Measurements from ENCODE around the gene C14orf180.

C14orf180 gene

GRCh38 chr14:104579507-104579906 lies at the start of gene C14orf180:
C14orf180 (plus strand) TSS chr14:104579764; CDS start chr14:104586431, 6,667 bp downstream.
- Histone ChIP-seq H3K27ac (ENCODE audit: low read depth in 2 of 2, low read length in 2 of 2) (no peak within 1 kb of the TSS), H3K4me3 (ENCODE audit: low read length in 2 of 2) (no peak within 1 kb of the TSS), H3K36me3 (ENCODE audit: control insufficient read depth in 2 of 2, insufficient read depth in 2 of 2, low read length in 2 of 2) (no peaks in the 10 kb centered on the region), H3K9ac (ENCODE audit: low read depth in 1 of 2, low read length in 2 of 2) (no peak within 1 kb of the TSS), H3K27me3 (ENCODE audit: control insufficient read depth in 2 of 2, insufficient read depth in 2 of 2, low read length in 2 of 2) (peaks cover 0 to 5% of the 10 kb centered on the region in 2 donors), H3K9me3 (ENCODE audit: control insufficient read depth in 2 of 2, low read length in 2 of 2) (no peaks in the 10 kb centered on the region), H3K4me1 (ENCODE audit: control insufficient read depth in 2 of 2, insufficient read depth in 2 of 2, low read length in 2 of 2) (peaks cover 19 to 21% of the 10 kb centered on the region in 2 donors)

DNA sequence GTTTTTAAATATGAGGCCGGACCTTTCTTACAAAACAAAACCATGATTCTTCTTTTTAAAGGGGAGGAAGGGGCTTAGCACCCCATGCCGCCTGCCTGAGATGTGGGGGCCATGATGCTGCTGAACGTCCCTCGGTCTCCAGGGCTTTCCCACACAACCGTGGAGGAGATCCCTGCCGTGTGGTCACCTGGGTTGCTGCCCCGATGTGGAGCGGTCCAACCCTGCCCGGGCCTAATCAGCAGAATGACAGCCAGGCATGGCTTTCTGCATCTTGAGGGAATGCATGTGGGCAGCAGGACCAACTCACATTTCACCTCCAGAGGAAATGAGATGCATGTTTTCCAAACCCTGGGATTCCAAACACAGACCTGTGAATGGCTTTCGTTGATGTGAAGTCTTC lies 48.9 kb upstream of the C14orf180 start:
- H3K36me3 ChIP-seq (ENCODE audit: control insufficient read depth in 2 of 2, insufficient read depth in 2 of 2, low read length in 2 of 2): no peaks in the 10 kb centered on the region
- no peak overlapping the region for H3K9ac ChIP-seq (ENCODE audit: low read depth in 1 of 2, low read length in 2 of 2)
- no peaks in the 10 kb centered on the region for H3K4me1 ChIP-seq (ENCODE audit: control insufficient read depth in 2 of 2, insufficient read depth in 2 of 2, low read length in 2 of 2)
- no peak overlapping the region for H3K27ac ChIP-seq (ENCODE audit: low read depth in 2 of 2, low read length in 2 of 2)
- H3K27me3 ChIP-seq (ENCODE audit: control insufficient read depth in 2 of 2, insufficient read depth in 2 of 2, low read length in 2 of 2): no peaks in the 10 kb centered on the region
- H3K9me3 ChIP-seq (ENCODE audit: control insufficient read depth in 2 of 2, low read length in 2 of 2): no peaks in the 10 kb centered on the region
- H3K4me3 ChIP-seq (ENCODE audit: low read length in 2 of 2): no peak overlapping the region

GRCh38 chr14:104531421-104532190 lies 48.0 kb upstream of the C14orf180 start:
- H3K4me1 ChIP-seq (ENCODE audit: control insufficient read depth in 2 of 2, insufficient read depth in 2 of 2, low read length in 2 of 2): no peaks in the 10 kb centered on the region

DNA sequence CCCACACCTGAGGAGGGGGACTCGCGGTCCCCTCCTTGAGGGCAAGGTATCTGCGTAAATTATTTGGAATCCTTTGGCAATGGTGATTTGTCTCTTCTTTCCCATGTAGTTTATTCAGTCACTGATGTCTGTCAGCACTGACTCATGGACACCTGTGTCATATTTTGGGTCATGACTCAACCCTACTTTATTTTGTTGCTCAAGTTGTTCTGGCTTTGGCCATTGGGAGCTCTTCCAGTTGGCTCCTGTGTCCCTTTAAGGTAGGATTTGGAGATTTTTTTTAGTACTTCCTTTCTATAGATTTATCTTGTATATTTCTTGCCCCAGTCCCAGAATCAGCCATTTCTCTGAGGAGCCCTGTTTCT lies 47.4 kb upstream of the C14orf180 start:
- no peaks in the 10 kb centered on the region for H3K9me3 ChIP-seq (ENCODE audit: control insufficient read depth in 2 of 2, low read length in 2 of 2)
- H3K27me3 ChIP-seq (ENCODE audit: control insufficient read depth in 2 of 2, insufficient read depth in 2 of 2, low read length in 2 of 2): no peaks in the 10 kb centered on the region
- H3K4me3 ChIP-seq (ENCODE audit: low read length in 2 of 2): no peak overlapping the region
- no peak overlapping the region for H3K27ac ChIP-seq (ENCODE audit: low read depth in 2 of 2, low read length in 2 of 2)
- H3K36me3 ChIP-seq (ENCODE audit: control insufficient read depth in 2 of 2, insufficient read depth in 2 of 2, low read length in 2 of 2): no peaks in the 10 kb centered on the region
- no peak overlapping the region for H3K9ac ChIP-seq (ENCODE audit: low read depth in 1 of 2, low read length in 2 of 2)
- H3K4me1 ChIP-seq (ENCODE audit: control insufficient read depth in 2 of 2, insufficient read depth in 2 of 2, low read length in 2 of 2): no peaks in the 10 kb centered on the region

More at GRCh38 chr14:104531421-104532190, 48.0 kb upstream of the C14orf180 start:
- H3K36me3 ChIP-seq (ENCODE audit: control insufficient read depth in 2 of 2, insufficient read depth in 2 of 2, low read length in 2 of 2): no peaks in the 10 kb centered on the region
- no peaks in the 10 kb centered on the region for H3K9me3 ChIP-seq (ENCODE audit: control insufficient read depth in 2 of 2, low read length in 2 of 2)
- H3K9ac ChIP-seq (ENCODE audit: low read depth in 1 of 2, low read length in 2 of 2): no peak overlapping the region
- no peak overlapping the region for H3K4me3 ChIP-seq (ENCODE audit: low read length in 2 of 2)
- no peak overlapping the region for H3K27ac ChIP-seq (ENCODE audit: low read depth in 2 of 2, low read length in 2 of 2)
- H3K27me3 ChIP-seq (ENCODE audit: control insufficient read depth in 2 of 2, insufficient read depth in 2 of 2, low read length in 2 of 2): no peaks in the 10 kb centered on the region

GRCh38 chr14:104534036-104534435 lies 45.5 kb upstream of the C14orf180 start:
- no peak overlapping the region for H3K4me3 ChIP-seq (ENCODE audit: low read length in 2 of 2)
- no peak overlapping the region for H3K27ac ChIP-seq (ENCODE audit: low read depth in 2 of 2, low read length in 2 of 2)
- H3K27me3 ChIP-seq (ENCODE audit: control insufficient read depth in 2 of 2, insufficient read depth in 2 of 2, low read length in 2 of 2): no peaks in the 10 kb centered on the region
- H3K36me3 ChIP-seq (ENCODE audit: control insufficient read depth in 2 of 2, insufficient read depth in 2 of 2, low read length in 2 of 2): no peaks in the 10 kb centered on the region
- no peaks in the 10 kb centered on the region for H3K4me1 ChIP-seq (ENCODE audit: control insufficient read depth in 2 of 2, insufficient read depth in 2 of 2, low read length in 2 of 2)
- no peak overlapping the region for H3K9ac ChIP-seq (ENCODE audit: low read depth in 1 of 2, low read length in 2 of 2)
- H3K9me3 ChIP-seq (ENCODE audit: control insufficient read depth in 2 of 2, low read length in 2 of 2): no peaks in the 10 kb centered on the region

DNA sequence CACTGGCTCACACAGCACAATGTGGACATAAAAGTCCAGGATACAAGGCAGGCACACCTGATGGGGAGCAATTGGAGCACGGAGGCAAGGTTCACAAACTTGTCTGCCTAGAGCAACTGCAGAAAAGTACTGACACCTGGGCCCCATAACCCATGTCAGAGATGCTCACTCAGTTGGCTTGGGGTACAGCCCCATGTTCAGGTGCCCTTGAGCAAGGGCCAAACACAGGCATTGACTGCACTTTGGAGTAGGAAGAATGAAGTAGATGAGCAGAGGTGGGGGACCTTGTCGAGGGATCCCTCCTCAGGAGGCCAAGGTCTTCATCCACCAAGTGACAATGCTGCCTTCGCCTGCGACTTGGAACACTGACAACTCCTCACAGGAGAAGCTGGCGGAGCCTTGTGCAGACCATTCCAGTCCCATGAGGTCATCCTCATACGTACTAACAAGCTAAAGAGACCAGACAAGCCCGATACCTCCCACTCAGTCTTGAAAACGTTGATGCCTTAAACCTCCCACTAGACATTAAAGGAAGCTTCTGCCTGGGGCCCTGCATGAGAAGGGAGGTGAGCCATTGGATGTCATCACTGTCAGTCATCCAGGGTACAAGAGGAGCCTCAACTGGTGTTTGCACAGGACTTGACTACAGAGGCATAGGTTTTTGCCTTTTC lies 42.5 kb upstream of the C14orf180 start:
- no peak overlapping the region for H3K4me3 ChIP-seq (ENCODE audit: low read length in 2 of 2)
- H3K27me3 ChIP-seq (ENCODE audit: control insufficient read depth in 2 of 2, insufficient read depth in 2 of 2, low read length in 2 of 2): no peaks in the 10 kb centered on the region
- no peak overlapping the region for H3K27ac ChIP-seq (ENCODE audit: low read depth in 2 of 2, low read length in 2 of 2)
- H3K4me1 ChIP-seq (ENCODE audit: control insufficient read depth in 2 of 2, insufficient read depth in 2 of 2, low read length in 2 of 2): no peaks in the 10 kb centered on the region
- H3K9ac ChIP-seq (ENCODE audit: low read depth in 1 of 2, low read length in 2 of 2): no peak overlapping the region
- H3K36me3 ChIP-seq (ENCODE audit: control insufficient read depth in 2 of 2, insufficient read depth in 2 of 2, low read length in 2 of 2): no peaks in the 10 kb centered on the region
- no peaks in the 10 kb centered on the region for H3K9me3 ChIP-seq (ENCODE audit: control insufficient read depth in 2 of 2, low read length in 2 of 2)

- no peaks in the 10 kb centered on the region for H3K9me3 ChIP-seq (ENCODE audit: control insufficient read depth in 2 of 2, low read length in 2 of 2)
- no peak overlapping the region for H3K4me3 ChIP-seq (ENCODE audit: low read length in 2 of 2)
- H3K9ac ChIP-seq (ENCODE audit: low read depth in 1 of 2, low read length in 2 of 2): no peak overlapping the region
- H3K27ac ChIP-seq (ENCODE audit: low read depth in 2 of 2, low read length in 2 of 2): no peak overlapping the region
- H3K27me3 ChIP-seq (ENCODE audit: control insufficient read depth in 2 of 2, insufficient read depth in 2 of 2, low read length in 2 of 2): no peaks in the 10 kb centered on the region
- H3K4me1 ChIP-seq (ENCODE audit: control insufficient read depth in 2 of 2, insufficient read depth in 2 of 2, low read length in 2 of 2): no peaks in the 10 kb centered on the region
- no peaks in the 10 kb centered on the region for H3K36me3 ChIP-seq (ENCODE audit: control insufficient read depth in 2 of 2, insufficient read depth in 2 of 2, low read length in 2 of 2)
These were observed 42.0 kb upstream of the C14orf180 start for GRCh38 chr14:104537613-104537988.

- H3K4me1 ChIP-seq (ENCODE audit: control insufficient read depth in 2 of 2, insufficient read depth in 2 of 2, low read length in 2 of 2): no peaks in the 10 kb centered on the region
- H3K27me3 ChIP-seq (ENCODE audit: control insufficient read depth in 2 of 2, insufficient read depth in 2 of 2, low read length in 2 of 2): peaks cover 0 to 16% of the 10 kb centered on the region in 2 donors
These were observed 37.6 kb upstream of the C14orf180 start for GRCh38 chr14:104541905-104542465.

GRCh38 chr14:104542871-104543830 lies 36.4 kb upstream of the C14orf180 start:
- H3K27ac ChIP-seq (ENCODE audit: low read depth in 2 of 2, low read length in 2 of 2): no peak overlapping the region
- no peaks in the 10 kb centered on the region for H3K4me1 ChIP-seq (ENCODE audit: control insufficient read depth in 2 of 2, insufficient read depth in 2 of 2, low read length in 2 of 2)
- no peaks in the 10 kb centered on the region for H3K36me3 ChIP-seq (ENCODE audit: control insufficient read depth in 2 of 2, insufficient read depth in 2 of 2, low read length in 2 of 2)
- no peak overlapping the region for H3K9ac ChIP-seq (ENCODE audit: low read depth in 1 of 2, low read length in 2 of 2)
- H3K27me3 ChIP-seq (ENCODE audit: control insufficient read depth in 2 of 2, insufficient read depth in 2 of 2, low read length in 2 of 2): peaks cover 0 to 16% of the 10 kb centered on the region in 2 donors
- H3K4me3 ChIP-seq (ENCODE audit: low read length in 2 of 2): no peak overlapping the region
- no peaks in the 10 kb centered on the region for H3K9me3 ChIP-seq (ENCODE audit: control insufficient read depth in 2 of 2, low read length in 2 of 2)

More at GRCh38 chr14:104541905-104542465, 37.6 kb upstream of the C14orf180 start:
- no peak overlapping the region for H3K9ac ChIP-seq (ENCODE audit: low read depth in 1 of 2, low read length in 2 of 2)
- no peak overlapping the region for H3K4me3 ChIP-seq (ENCODE audit: low read length in 2 of 2)
- no peaks in the 10 kb centered on the region for H3K36me3 ChIP-seq (ENCODE audit: control insufficient read depth in 2 of 2, insufficient read depth in 2 of 2, low read length in 2 of 2)
- no peaks in the 10 kb centered on the region for H3K9me3 ChIP-seq (ENCODE audit: control insufficient read depth in 2 of 2, low read length in 2 of 2)
- H3K27ac ChIP-seq (ENCODE audit: low read depth in 2 of 2, low read length in 2 of 2): no peak overlapping the region

Measured in mucosa of rectum (tissue), 2 donors.